Nephron progenitor cell (in vitro differentiated cells): ENCODE results near the gene IL16.
"Not testable (repeated sequence)": the region's sequence is repeated elsewhere in the genome, so short reads cannot be mapped to it uniquely, and the experiment has no call there.

Source experiments
- DNase-seq: peaks from one replicate; pipeline ENCODE4 v3.0.0; 2021
- H3K27ac Mint-ChIP-seq: 2 replicates; pipeline ENCODE4 v1.8.0; 2021; ENCODE audit warnings: mild to moderate bottlenecking, moderate library complexity, mixed read lengths
- H3K27me3 Mint-ChIP-seq: 2 replicates; pipeline ENCODE4 v1.8.0; 2021; ENCODE audit warnings: mild to moderate bottlenecking, low read depth, mixed read lengths; ENCODE audit not compliant: poor library complexity
- H3K36me3 Mint-ChIP-seq: 2 replicates; pipeline ENCODE4 v1.8.0; 2021; ENCODE audit warnings: low read depth, mixed read lengths
- H3K4me1 Mint-ChIP-seq: 2 replicates; pipeline ENCODE4 v1.8.0; 2021; ENCODE audit warnings: mixed read lengths
- H3K4me3 Mint-ChIP-seq: 2 replicates; pipeline ENCODE4 v1.8.0; 2021; ENCODE audit warnings: mild to moderate bottlenecking, moderate library complexity, mixed read lengths
- H3K9me3 Mint-ChIP-seq: 2 replicates; pipeline ENCODE4 v1.8.0; 2021; ENCODE audit warnings: mild to moderate bottlenecking, moderate library complexity, mixed read lengths
- CTCF ChIP-seq: fragments of 200-600 bp; sonication (generic); IDR thresholded peaks from 2 replicates; pipeline ENCODE4 v1.5.0; 2021; ENCODE audit warnings: antibody characterized with exemption

The IL16 gene

GRCh38 chr15:81343371-81343770 is 146.7 kb downstream of the IL16 start:
- Mint-ChIP-seq H3K27ac (no peak overlapping the region), H3K4me3 (no peak overlapping the region), H3K36me3 (no peaks in the 10 kb centered on the region), H3K9me3 (no peaks in the 10 kb centered on the region), H3K27me3 (peaks cover 9% of the 10 kb centered on the region), H3K4me1 (no peaks in the 10 kb centered on the region)
- TF ChIP-seq CTCF: no peak
- DNase-seq: no peak

- no peak for DNase-seq
- Mint-ChIP-seq H3K9me3 (no peaks in the 10 kb centered on the region), H3K36me3 (no peaks in the 10 kb centered on the region), H3K27ac (no peak overlapping the region), H3K4me3 (no peak overlapping the region), H3K27me3 (peaks cover 13% of the 10 kb centered on the region), H3K4me1 (no peaks in the 10 kb centered on the region)
- no peak for TF ChIP-seq CTCF
Measured at GRCh38 chr15:81346611-81347010, 149.9 kb downstream of the IL16 start.

GRCh38 chr15:81347910-81348309 is 151.2 kb downstream of the IL16 start:
- no peak for TF ChIP-seq CTCF
- H3K27ac Mint-ChIP-seq: no peak overlapping the region
- no peaks in the 10 kb centered on the region for H3K36me3 Mint-ChIP-seq
- DNase-seq: no peak
- no peak overlapping the region for H3K4me3 Mint-ChIP-seq
- H3K9me3 Mint-ChIP-seq: no peaks in the 10 kb centered on the region
- H3K27me3 Mint-ChIP-seq: peaks cover 13% of the 10 kb centered on the region
- no peaks in the 10 kb centered on the region for H3K4me1 Mint-ChIP-seq

- H3K27me3 Mint-ChIP-seq: peaks cover 13% of the 10 kb centered on the region
- not testable (repeated sequence) for H3K36me3 Mint-ChIP-seq, H3K9me3 Mint-ChIP-seq, DNase-seq, H3K4me3 Mint-ChIP-seq, H3K27ac Mint-ChIP-seq, H3K4me1 Mint-ChIP-seq
Measured at GRCh38 chr15:81348691-81349090, 152.0 kb downstream of the IL16 start.

- H3K9me3 Mint-ChIP-seq: no peaks in the 10 kb centered on the region
- peaks cover 11% of the 10 kb centered on the region for H3K27me3 Mint-ChIP-seq
- no peak overlapping the region for H3K27ac Mint-ChIP-seq
- no peaks in the 10 kb centered on the region for H3K36me3 Mint-ChIP-seq
- no peaks in the 10 kb centered on the region for H3K4me1 Mint-ChIP-seq
- no peak for TF ChIP-seq CTCF
- no peak overlapping the region for H3K4me3 Mint-ChIP-seq
- DNase-seq: no peak
Measured at GRCh38 chr15:81349271-81349670, 152.6 kb downstream of the IL16 start.

- Mint-ChIP-seq H3K4me1 (no peaks in the 10 kb centered on the region), H3K27me3 (peaks cover 13% of the 10 kb centered on the region), H3K36me3 (no peaks in the 10 kb centered on the region), H3K27ac (no peak overlapping the region), H3K9me3 (no peaks in the 10 kb centered on the region), H3K4me3 (no peak overlapping the region)
- no peak for DNase-seq
- TF ChIP-seq CTCF: no peak
Measured at GRCh38 chr15:81351651-81352050, 155.0 kb downstream of the IL16 start.
